A549 treated with CORT108297 at 1 μM for 4 hours (cell line): Measurements from ENCODE around the gene FZD10. TPM values are rescaled to one million over a fixed set of nuclear protein-coding genes. Genes with fewer than 3 reads are reported as not detected.

ENCODE experiments used
- total RNA-seq: library from RNA; stranded (reverse); fragments of 200-300 nt; extraction: Qiagen RNA extraction; gene quantifications from 5 replicates; pipeline ENCODE4 v1.2.3, GENCODE V29; 2022

Gene FZD10
- not detected in 5 replicates for total RNA-seq

GRCh38 chr12:130162267-130162666, at the start of gene FZD10:
Gene FZD10, plus strand, starts transcription at chr12:130162464. Its CDS starts 479 bp downstream, at chr12:130162943.

Other genes starting within 250 kb of the FZD10 start
- 0.03 to 0.10 TPM in 2 of 5 replicates, not detected in the others for gene PIWIL1, start 175.4 kb downstream of the FZD10 start, total RNA-seq